ENCODE data around the gene CHKA.

CHKA gene

DNA sequence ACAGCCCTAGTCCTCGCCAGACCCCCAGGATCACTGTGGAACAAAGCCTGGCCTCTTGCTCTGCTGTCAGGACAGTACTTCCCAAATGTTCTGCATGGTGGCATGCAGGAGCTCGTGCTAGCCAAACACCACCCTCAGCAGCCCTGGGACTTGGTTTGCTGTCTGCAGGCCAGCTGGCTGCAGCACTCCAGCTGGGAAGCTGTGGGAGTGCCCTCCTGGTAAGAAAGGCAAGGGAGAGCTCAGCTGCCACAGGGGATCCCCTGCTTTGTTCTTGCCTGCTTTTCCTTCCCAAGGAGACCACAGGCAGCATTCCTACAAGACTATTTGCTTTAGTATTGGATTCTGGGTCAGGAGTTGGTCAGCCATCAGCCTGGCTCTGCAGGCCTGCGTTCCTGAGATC, 54.4 kb downstream of the CHKA start:
- peaks cover 98% of the 10 kb centered on the region; the same call in 1 of the 2 replicates for H3K36me3 ChIP-seq (ENCODE audit: insufficient read depth, low read length)
- no peak overlapping the region for H3K4me2 ChIP-seq (ENCODE audit: low read depth, low read length, poor library complexity, severe bottlenecking)
- H3K4me3 ChIP-seq (ENCODE audit: low read length, poor library complexity, severe bottlenecking), result no peak overlapping the region
- H3K27me3 ChIP-seq (ENCODE audit: insufficient read depth, low read length, poor library complexity, severe bottlenecking), result no peaks in the 10 kb centered on the region
- no peaks in the 10 kb centered on the region for H3K9me2 ChIP-seq (replicated peaks; ENCODE audit: low read depth, low read length)
- no peak overlapping the region for H3K9ac ChIP-seq (ENCODE audit: low read depth, low read length, poor library complexity, severe bottlenecking)
- TF ChIP-seq, protein P1, sequence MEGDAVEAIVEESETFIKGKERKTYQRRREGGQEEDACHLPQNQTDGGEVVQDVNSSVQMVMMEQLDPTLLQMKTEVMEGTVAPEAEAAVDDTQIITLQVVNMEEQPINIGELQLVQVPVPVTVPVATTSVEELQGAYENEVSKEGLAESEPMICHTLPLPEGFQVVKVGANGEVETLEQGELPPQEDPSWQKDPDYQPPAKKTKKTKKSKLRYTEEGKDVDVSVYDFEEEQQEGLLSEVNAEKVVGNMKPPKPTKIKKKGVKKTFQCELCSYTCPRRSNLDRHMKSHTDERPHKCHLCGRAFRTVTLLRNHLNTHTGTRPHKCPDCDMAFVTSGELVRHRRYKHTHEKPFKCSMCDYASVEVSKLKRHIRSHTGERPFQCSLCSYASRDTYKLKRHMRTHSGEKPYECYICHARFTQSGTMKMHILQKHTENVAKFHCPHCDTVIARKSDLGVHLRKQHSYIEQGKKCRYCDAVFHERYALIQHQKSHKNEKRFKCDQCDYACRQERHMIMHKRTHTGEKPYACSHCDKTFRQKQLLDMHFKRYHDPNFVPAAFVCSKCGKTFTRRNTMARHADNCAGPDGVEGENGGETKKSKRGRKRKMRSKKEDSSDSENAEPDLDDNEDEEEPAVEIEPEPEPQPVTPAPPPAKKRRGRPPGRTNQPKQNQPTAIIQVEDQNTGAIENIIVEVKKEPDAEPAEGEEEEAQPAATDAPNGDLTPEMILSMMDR (conservative IDR thresholded peaks at IDR 0.05; ENCODE audit: low read length), result no peak
- TF ChIP-seq EZH2phosphoT487 (IDR thresholded peaks at IDR 0.05; ENCODE audit: borderline replicate concordance), result no peak
- no peaks in the 10 kb centered on the region for H3K4me1 ChIP-seq (ENCODE audit: insufficient read depth, low read length, poor library complexity, severe bottlenecking)
- H3K9me3 ChIP-seq (ENCODE audit: insufficient read depth, low read depth, low read length), result no peaks in the 10 kb centered on the region
- H2AFZ ChIP-seq (ENCODE audit: low read length), result no peak overlapping the region
- no peaks in the 10 kb centered on the region for H3F3A ChIP-seq (ENCODE audit: low read depth)
- H4K20me1 ChIP-seq (ENCODE audit: insufficient read depth, low read length, poor library complexity, severe bottlenecking), result no peaks in the 10 kb centered on the region
- no peaks in the 10 kb centered on the region for H3K79me2 ChIP-seq (ENCODE audit: insufficient read depth, low read length)

DNA sequence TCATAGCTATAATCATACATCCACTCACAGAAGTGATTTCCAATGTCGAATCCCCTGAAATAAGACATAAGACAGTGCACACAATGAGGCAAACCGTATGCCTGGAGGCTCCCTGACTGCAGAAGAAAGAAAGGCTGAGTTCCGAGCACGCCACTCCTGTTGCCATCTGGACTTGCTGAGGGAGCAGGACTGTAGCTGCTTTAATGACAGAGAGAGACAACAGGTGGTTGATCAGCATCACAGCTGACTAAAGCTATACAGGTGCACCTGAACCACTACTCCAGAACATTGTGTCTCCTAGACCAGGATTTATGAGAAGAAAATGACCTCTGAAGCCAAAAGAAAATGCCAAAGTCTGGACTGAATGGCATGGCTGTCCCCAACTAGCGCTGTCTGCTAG, 55.3 kb downstream of the CHKA start:
- Histone ChIP-seq H3K9ac (ENCODE audit: low read depth, low read length, poor library complexity, severe bottlenecking) (no peak overlapping the region), H3K4me2 (ENCODE audit: low read depth, low read length, poor library complexity, severe bottlenecking) (no peak overlapping the region), H3K79me2 (ENCODE audit: insufficient read depth, low read length) (no peaks in the 10 kb centered on the region), H3K4me3 (ENCODE audit: low read length, poor library complexity, severe bottlenecking) (no peak overlapping the region), H3K9me2 (replicated peaks; ENCODE audit: low read depth, low read length) (no peaks in the 10 kb centered on the region), H3K4me1 (ENCODE audit: insufficient read depth, low read length, poor library complexity, severe bottlenecking) (no peaks in the 10 kb centered on the region), H2AFZ (ENCODE audit: low read length) (no peak overlapping the region), H3K27me3 (ENCODE audit: insufficient read depth, low read length, poor library complexity, severe bottlenecking) (no peaks in the 10 kb centered on the region), H3K36me3 (ENCODE audit: insufficient read depth, low read length) (peaks cover 97% of the 10 kb centered on the region; the same call in 1 of the 2 replicates), H3K9me3 (ENCODE audit: insufficient read depth, low read depth, low read length) (no peaks in the 10 kb centered on the region), H4K20me1 (ENCODE audit: insufficient read depth, low read length, poor library complexity, severe bottlenecking) (no peaks in the 10 kb centered on the region), H3F3A (ENCODE audit: low read depth) (no peaks in the 10 kb centered on the region)
- TF ChIP-seq EZH2phosphoT487 (IDR thresholded peaks at IDR 0.05; ENCODE audit: borderline replicate concordance), result no peak
- TF ChIP-seq, protein P1 (conservative IDR thresholded peaks at IDR 0.05; ENCODE audit: low read length), result no peak

DNA sequence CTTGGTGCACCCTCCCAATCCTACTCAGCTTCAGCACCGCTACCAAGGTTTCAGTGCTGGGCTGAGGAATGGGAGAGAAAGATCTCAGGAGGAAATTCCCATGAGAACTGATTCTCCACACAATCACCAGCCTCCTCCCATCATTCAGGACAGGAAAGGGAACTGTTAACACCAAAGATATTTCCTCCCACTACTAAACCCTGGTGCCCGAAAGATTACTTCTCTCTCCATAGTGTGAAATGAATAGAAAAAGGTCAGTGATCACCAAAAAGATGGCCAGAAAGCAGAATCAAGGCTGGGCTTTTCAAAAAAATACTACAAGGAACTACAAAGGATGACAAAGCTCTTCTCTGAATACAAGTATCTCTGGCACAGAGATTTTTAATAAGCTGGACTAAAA, 56.3 kb downstream of the CHKA start:
- H3F3A ChIP-seq (ENCODE audit: low read depth), result no peaks in the 10 kb centered on the region
- H3K4me2 ChIP-seq (ENCODE audit: low read depth, low read length, poor library complexity, severe bottlenecking), result no peak overlapping the region
- no peak for TF ChIP-seq EZH2phosphoT487 (IDR thresholded peaks at IDR 0.05; ENCODE audit: borderline replicate concordance)
- H3K79me2 ChIP-seq (ENCODE audit: insufficient read depth, low read length), result no peaks in the 10 kb centered on the region
- H3K4me1 ChIP-seq (ENCODE audit: insufficient read depth, low read length, poor library complexity, severe bottlenecking), result no peaks in the 10 kb centered on the region
- H3K36me3 ChIP-seq (ENCODE audit: insufficient read depth, low read length), result peaks cover 92% of the 10 kb centered on the region; the same call in 1 of the 2 replicates
- no peaks in the 10 kb centered on the region for H4K20me1 ChIP-seq (ENCODE audit: insufficient read depth, low read length, poor library complexity, severe bottlenecking)
- H3K9me2 ChIP-seq (replicated peaks; ENCODE audit: low read depth, low read length), result no peaks in the 10 kb centered on the region
- H3K27me3 ChIP-seq (ENCODE audit: insufficient read depth, low read length, poor library complexity, severe bottlenecking), result no peaks in the 10 kb centered on the region
- no peak overlapping the region for H2AFZ ChIP-seq (ENCODE audit: low read length)
- no peak overlapping the region for H3K9ac ChIP-seq (ENCODE audit: low read depth, low read length, poor library complexity, severe bottlenecking)
- no peaks in the 10 kb centered on the region for H3K9me3 ChIP-seq (ENCODE audit: insufficient read depth, low read depth, low read length)
- no peak overlapping the region for H3K4me3 ChIP-seq (ENCODE audit: low read length, poor library complexity, severe bottlenecking)

DNA sequence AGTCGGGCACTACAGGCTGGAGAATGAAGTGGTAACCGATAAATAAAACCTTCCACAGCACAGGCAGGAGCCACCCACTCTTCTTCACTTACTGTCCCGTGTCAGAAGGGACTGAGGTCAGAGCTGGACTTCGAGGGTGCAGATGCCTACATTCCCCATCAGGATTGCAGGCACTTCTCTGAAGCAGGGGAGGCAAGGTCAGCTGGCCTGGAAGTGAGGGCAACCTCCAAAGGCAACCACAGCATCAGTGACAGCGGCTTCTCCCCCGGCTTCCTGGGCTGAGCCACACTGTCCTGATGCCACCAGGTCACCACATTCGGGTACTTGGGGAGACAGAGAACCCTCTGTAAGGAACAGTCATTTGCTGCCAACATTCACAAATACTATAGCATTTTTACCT, 59.7 kb downstream of the CHKA start:
- Histone ChIP-seq H3K27me3 (ENCODE audit: insufficient read depth, low read length, poor library complexity, severe bottlenecking) (no peaks in the 10 kb centered on the region), H3K9ac (ENCODE audit: low read depth, low read length, poor library complexity, severe bottlenecking) (no peak overlapping the region), H3K36me3 (ENCODE audit: insufficient read depth, low read length) (peaks cover 70% of the 10 kb centered on the region; the same call in 1 of the 2 replicates), H3K79me2 (ENCODE audit: insufficient read depth, low read length) (no peaks in the 10 kb centered on the region), H3K4me2 (ENCODE audit: low read depth, low read length, poor library complexity, severe bottlenecking) (no peak overlapping the region), H3F3A (ENCODE audit: low read depth) (no peaks in the 10 kb centered on the region), H3K4me3 (ENCODE audit: low read length, poor library complexity, severe bottlenecking) (no peak overlapping the region), H3K9me2 (replicated peaks; ENCODE audit: low read depth, low read length) (no peaks in the 10 kb centered on the region), H4K20me1 (ENCODE audit: insufficient read depth, low read length, poor library complexity, severe bottlenecking) (no peaks in the 10 kb centered on the region), H3K4me1 (ENCODE audit: insufficient read depth, low read length, poor library complexity, severe bottlenecking) (no peaks in the 10 kb centered on the region), H3K9me3 (ENCODE audit: insufficient read depth, low read depth, low read length) (no peaks in the 10 kb centered on the region), H2AFZ (ENCODE audit: low read length) (no peak overlapping the region)
- TF ChIP-seq, protein P1 (conservative IDR thresholded peaks at IDR 0.05; ENCODE audit: low read length), result no peak
- no peak for TF ChIP-seq EZH2phosphoT487 (IDR thresholded peaks at IDR 0.05; ENCODE audit: borderline replicate concordance)
